Stomach (tissue), 9 donors: ENCODE results near the gene TRDN. TPM values are rescaled to one million over a fixed set of nuclear protein-coding genes. Genes with fewer than 3 reads are reported as not detected.

ENCODE experiments used
- DNase-seq, 2 donors: peaks; one replicate each; pipeline versions ENCODE4 v3.0.0 to v3.0.0-alpha.2; 2013 to 2019
- H3K27ac ChIP-seq, 5 donors: fragments of 200-600 bp in 4 of 5; sonication (generic) in 4 of 5; one replicate each; pipeline ENCODE4 v1.5.1; 2013 to 2019; ENCODE audit warnings: mild to moderate bottlenecking in 1 of 5, moderate library complexity in 1 of 5
- H3K27me3 ChIP-seq, 3 donors: fragments of 200-600 bp; sonication (generic); one replicate each; pipeline ENCODE4 v1.5.1; 2017 to 2019; ENCODE audit warnings: mixed run types in 1 of 3
- H3K36me3 ChIP-seq, 4 donors: fragments of 200-600 bp; sonication (generic); 1 replicate in 3 of 4; 2 replicates in 1 of 4; pipeline ENCODE4 v1.5.1; 2016 to 2019
- H3K4me1 ChIP-seq, 4 donors: fragments of 200-600 bp; sonication (generic); one replicate each; pipeline ENCODE4 v1.5.1; 2016 to 2019
- H3K4me3 ChIP-seq, 4 donors: fragments of 200-600 bp; sonication (generic) in 3 of 4; one replicate each; pipeline ENCODE4 v1.5.1; 2016 to 2019; ENCODE audit warnings: mild to moderate bottlenecking in 1 of 4
- H3K9me3 ChIP-seq, 4 donors: fragments of 200-600 bp; sonication (generic); one replicate each; pipeline ENCODE4 v1.5.1; 2016 to 2019
- CTCF ChIP-seq, 7 experiments: fragments of 450-650 bp in 4 of 7; fragments of 200-600 bp in 3 of 7; sonication (generic) in 3 of 7; IDR thresholded peaks; one replicate each; pipeline ENCODE4 v1.5.1; 2016 to 2019; ENCODE audit warnings: antibody characterized with exemption in 7 of 7, control low read depth in 2 of 7, mild to moderate bottlenecking in 1 of 7
- EP300 ChIP-seq: sonication (generic); formaldehyde crosslinking; IDR thresholded peaks from one replicate; pipeline ENCODE4 v1.6.1; 2017; ENCODE audit warnings: antibody characterized with exemption
- POLR2A ChIP-seq, 4 donors: fragments of 450-650 bp; IDR thresholded peaks; one replicate each; pipeline ENCODE4 v1.6.1; 2016; ENCODE audit warnings: antibody characterized with exemption in 4 of 4, control low read depth in 2 of 4, mild to moderate bottlenecking in 1 of 4, moderate library complexity in 1 of 4
- POLR2AphosphoS5 ChIP-seq, 3 donors: sonication (generic); formaldehyde crosslinking; IDR thresholded peaks; one replicate each; pipeline ENCODE4 v1.6.1; 2016; ENCODE audit warnings: antibody characterized with exemption in 3 of 3
- WGBS, 5 donors: extraction: QIAGEN DNeasy Blood & Tissue Kit in 3 of 5; methylation state at CpG; one replicate each; pipeline versions ENCODE4 v1.1.5 to v1.1.7; 2013 to 2018; 5-methylcytosine and 5-hydroxymethylcytosine counted together
- intact Hi-C: fragments of 100-400 bp; cut with DNase I; formaldehyde crosslinking; loops from one replicate; pipeline ENCODE4 v1.15.1; 2023; ENCODE audit warnings: low total_unique reads
- polyA plus RNA-seq, 3 donors: library from polyadenylated mRNA; stranded (reverse); fragments of 200-250 nt; gene quantifications; one replicate each; pipeline ENCODE4 v1.2.3, GENCODE V29; 2013
- total RNA-seq, 5 donors: library from RNA; depleted of rRNA; stranded (reverse); fragments of >200 nt; gene quantifications; one replicate each; pipeline versions ENCODE4 v1.1.0 to v1.2.3, GENCODE V29; 2014 to 2016
- donor health status: healthy with polysubstance abuse.
- donor health status: Bipolar disorder and iron deficiency.
- donor health status: healthy.

The TRDN gene
- total and polyA plus RNA-seq, 8 donors = 0.18 to 2.4 TPM; not detected in 6

- Histone ChIP-seq H3K4me1 (no peaks in the 10 kb centered on the region), H3K9me3 (no peaks in the 10 kb centered on the region), H3K4me3 (no peak overlapping the region), H3K27ac (no peak overlapping the region), H3K36me3 (no peaks in the 10 kb centered on the region), H3K27me3 (no peaks in the 10 kb centered on the region)
- intact Hi-C loops = no loop called here
- WGBS, 5 donors = 71 to 90% (median 86%) methylated on average over 1 of the region's 1 CpG
- DNase-seq = no peak
- TF ChIP-seq POLR2A (IDR thresholded peaks at IDR 0.05) (no peak), EP300 (no peak), POLR2AphosphoS5 (IDR thresholded peaks at IDR 0.05) (no peak), CTCF (IDR thresholded peaks at IDR 0.05) (no peak)
Measured at GRCh38 chr6:123404975-123405374, 231.8 kb downstream of the TRDN start.

GRCh38 chr6:123402052-123402451, 234.7 kb downstream of the TRDN start:
- no peak for TF ChIP-seq CTCF (IDR thresholded peaks at IDR 0.05)
- no peak for TF ChIP-seq POLR2A (IDR thresholded peaks at IDR 0.05)
- no peak for TF ChIP-seq POLR2AphosphoS5 (IDR thresholded peaks at IDR 0.05)
- no peak for TF ChIP-seq EP300
- Histone ChIP-seq H3K27ac (no peak overlapping the region), H3K36me3 (no peaks in the 10 kb centered on the region), H3K4me1 (no peaks in the 10 kb centered on the region), H3K27me3 (no peaks in the 10 kb centered on the region), H3K9me3 (no peaks in the 10 kb centered on the region), H3K4me3 (no peak overlapping the region)
- intact Hi-C loops = no loop called here
- WGBS, 5 donors = 46 to 56% (median 55%) methylated on average over 2 of the region's 2 CpGs
- no peak for DNase-seq

- no peaks in the 10 kb centered on the region for H3K4me1 ChIP-seq
- H3K36me3 ChIP-seq = no peaks in the 10 kb centered on the region
- TF ChIP-seq POLR2AphosphoS5 (IDR thresholded peaks at IDR 0.05) = no peak
- no peak for TF ChIP-seq POLR2A (IDR thresholded peaks at IDR 0.05)
- TF ChIP-seq EP300 = no peak
- TF ChIP-seq CTCF (IDR thresholded peaks at IDR 0.05) = no peak
- no peaks in the 10 kb centered on the region for H3K27me3 ChIP-seq
- no peak overlapping the region for H3K27ac ChIP-seq
- no peak for DNase-seq
- intact Hi-C loops = no loop called here
- H3K4me3 ChIP-seq = no peak overlapping the region
- WGBS, 5 donors = 78 to 95% (median 86%) methylated on average over 12 of the region's 12 CpGs
- H3K9me3 ChIP-seq = no peaks in the 10 kb centered on the region
Measured at GRCh38 chr6:123398072-123398471, 238.7 kb downstream of the TRDN start.

DNA sequence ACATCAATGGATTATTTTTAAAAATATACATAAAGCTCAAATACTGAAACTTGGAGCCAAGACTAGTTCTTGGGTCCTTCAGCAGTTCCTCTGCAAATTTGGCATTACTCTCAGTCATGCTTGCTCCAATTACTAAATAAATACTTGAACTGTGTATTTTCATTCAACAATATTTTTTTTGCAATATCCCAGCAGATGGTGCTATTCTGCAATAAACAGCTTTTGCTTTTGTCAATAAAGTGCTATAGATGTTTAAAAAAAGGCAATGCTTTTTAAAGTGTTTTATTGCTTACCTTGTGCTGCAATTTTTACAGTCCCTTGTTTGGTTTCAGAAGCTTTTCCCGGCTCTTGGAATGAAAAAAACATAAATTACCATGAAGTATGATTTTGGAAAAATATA, 243.4 kb downstream of the TRDN start:
- Histone ChIP-seq H3K27me3 (no peaks in the 10 kb centered on the region), H3K9me3 (no peaks in the 10 kb centered on the region), H3K36me3 (no peaks in the 10 kb centered on the region), H3K27ac (no peak overlapping the region), H3K4me3 (no peak overlapping the region), H3K4me1 (no peaks in the 10 kb centered on the region)
- WGBS, 5 donors = 27 to 45% (median 31%) methylated on average over 1 of the region's 1 CpG
- peak in 1 of 2 donors; percentile 18 for DNase-seq
- peak in 1 of 7 experiments; percentile 11 for TF ChIP-seq CTCF (IDR thresholded peaks at IDR 0.05)
- no peak for TF ChIP-seq POLR2A (IDR thresholded peaks at IDR 0.05)
- TF ChIP-seq POLR2AphosphoS5 (IDR thresholded peaks at IDR 0.05) = no peak
- TF ChIP-seq EP300 = no peak
- intact Hi-C loops = no loop called here
